Endothelial cell of umbilical vein (primary cell): Measurements from ENCODE around the gene SEH1L.
"Not testable (repeated sequence)": the region's sequence is repeated elsewhere in the genome, so short reads cannot be mapped to it uniquely, and the experiment has no call there.

ENCODE experiments used
- EZH2 ChIP-seq: IDR thresholded peaks from 2 replicates; pipeline ENCODE4 v1.6.1; 2012; ENCODE audit warnings: borderline replicate concordance, low read depth, mild to moderate bottlenecking, moderate library complexity, low read length, inconsistent platforms; ENCODE audit not compliant: severe bottlenecking
- GATA2 ChIP-seq: IDR thresholded peaks from 2 replicates; pipeline ENCODE4 v1.7.0; 2011; ENCODE audit warnings: low read depth, mild to moderate bottlenecking, moderate library complexity, mixed read lengths, low read length; ENCODE audit not compliant: insufficient read length, insufficient read depth
- JUN ChIP-seq: IDR thresholded peaks from 2 replicates; pipeline ENCODE4 v1.6.1; 2011; ENCODE audit warnings: borderline replicate concordance, low read depth; ENCODE audit not compliant: insufficient read length, insufficient read depth
- POLR2A ChIP-seq: IDR thresholded peaks from 2 replicates; pipeline ENCODE4 v1.6.1; 2012; ENCODE audit warnings: low read depth, mild to moderate bottlenecking, control low read depth, low read length
- POLR2AphosphoS5 ChIP-seq: IDR thresholded peaks from 2 replicates; pipeline ENCODE4 v1.6.1; 2012; ENCODE audit warnings: low read depth, mild to moderate bottlenecking, control low read depth, low read length, moderate library complexity; ENCODE audit not compliant: insufficient read depth
- TF ChIP-seq, protein P1 (sequence below), 2 donors: IDR thresholded peaks; 1 replicate in 1 of 2; 2 replicates in 1 of 2; pipeline ENCODE4 v1.5.1; 2011; ENCODE audit warnings: low read length in 2 of 2, mild to moderate bottlenecking in 2 of 2, moderate library complexity in 2 of 2, control low read depth in 1 of 2, inconsistent platforms in 1 of 2, low read depth in 1 of 2; ENCODE audit not compliant: insufficient read depth in 1 of 2; ENCODE audit errors: extremely low read depth in 1 of 2
- TF ChIP-seq, protein P2 (sequence below): IDR thresholded peaks from 2 replicates; pipeline ENCODE4 v1.6.1; 2011; ENCODE audit not compliant: insufficient read depth, insufficient read length

GRCh38 chr18:12980065-12980464 is 32.3 kb downstream of the SEH1L start:
- TF ChIP-seq, protein P1, sequence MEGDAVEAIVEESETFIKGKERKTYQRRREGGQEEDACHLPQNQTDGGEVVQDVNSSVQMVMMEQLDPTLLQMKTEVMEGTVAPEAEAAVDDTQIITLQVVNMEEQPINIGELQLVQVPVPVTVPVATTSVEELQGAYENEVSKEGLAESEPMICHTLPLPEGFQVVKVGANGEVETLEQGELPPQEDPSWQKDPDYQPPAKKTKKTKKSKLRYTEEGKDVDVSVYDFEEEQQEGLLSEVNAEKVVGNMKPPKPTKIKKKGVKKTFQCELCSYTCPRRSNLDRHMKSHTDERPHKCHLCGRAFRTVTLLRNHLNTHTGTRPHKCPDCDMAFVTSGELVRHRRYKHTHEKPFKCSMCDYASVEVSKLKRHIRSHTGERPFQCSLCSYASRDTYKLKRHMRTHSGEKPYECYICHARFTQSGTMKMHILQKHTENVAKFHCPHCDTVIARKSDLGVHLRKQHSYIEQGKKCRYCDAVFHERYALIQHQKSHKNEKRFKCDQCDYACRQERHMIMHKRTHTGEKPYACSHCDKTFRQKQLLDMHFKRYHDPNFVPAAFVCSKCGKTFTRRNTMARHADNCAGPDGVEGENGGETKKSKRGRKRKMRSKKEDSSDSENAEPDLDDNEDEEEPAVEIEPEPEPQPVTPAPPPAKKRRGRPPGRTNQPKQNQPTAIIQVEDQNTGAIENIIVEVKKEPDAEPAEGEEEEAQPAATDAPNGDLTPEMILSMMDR (IDR thresholded peaks at IDR 0.05; ENCODE audit: extremely low read depth in 1 of 2, insufficient read depth in 1 of 2, low read depth in 1 of 2, low read length in 2 of 2) = not testable (repeated sequence)
- not testable (repeated sequence) for TF ChIP-seq GATA2, EZH2, POLR2A, POLR2AphosphoS5, JUN
- TF ChIP-seq, protein P2, sequence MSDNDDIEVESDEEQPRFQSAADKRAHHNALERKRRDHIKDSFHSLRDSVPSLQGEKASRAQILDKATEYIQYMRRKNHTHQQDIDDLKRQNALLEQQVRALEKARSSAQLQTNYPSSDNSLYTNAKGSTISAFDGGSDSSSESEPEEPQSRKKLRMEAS = not testable (repeated sequence)
